CD4-positive, alpha-beta T cell treated with Interleukin-21 for 1 hour (primary cell): ENCODE results near the gene EID3.
A peak's percentile ranks its signal among the peaks of the same experiment; 100 is the strongest.
"Not testable (repeated sequence)": the region's sequence is repeated elsewhere in the genome, so short reads cannot be mapped to it uniquely, and the experiment has no call there.

ENCODE experiments used
- DNase-seq: peaks from one replicate; pipeline ENCODE4 v3.0.0-alpha.2; 2020

EID3 gene

DNA sequence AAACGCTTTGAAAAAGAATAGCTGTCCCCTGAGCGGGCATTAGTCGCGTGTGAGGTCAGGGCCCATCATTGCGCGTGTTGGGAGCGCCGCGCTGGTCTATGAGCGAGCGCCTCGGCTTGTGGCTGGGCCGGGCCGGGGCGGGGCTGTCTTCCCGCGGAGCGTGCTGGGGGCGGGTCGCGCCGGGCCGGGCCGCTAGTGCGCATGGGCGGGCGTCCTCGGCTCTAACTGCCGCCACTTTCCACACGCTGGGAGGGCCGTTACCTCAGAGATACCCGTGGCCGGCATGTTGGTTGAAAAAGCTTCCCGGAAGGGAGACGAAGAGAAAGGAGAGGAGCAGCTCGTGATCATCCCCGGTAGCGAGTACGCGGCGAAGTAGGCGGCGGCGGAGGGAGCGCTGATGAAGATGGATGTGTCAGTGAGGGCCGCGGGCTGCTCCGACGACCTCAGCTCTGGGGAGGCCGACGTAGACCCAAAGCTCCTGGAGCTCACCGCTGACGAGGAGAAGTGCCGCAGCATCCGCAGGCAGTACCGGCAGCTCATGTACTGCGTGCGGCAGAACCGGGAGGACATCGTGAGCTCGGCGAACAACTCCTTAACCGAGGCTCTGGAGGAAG is at the start of gene EID3:
EID3 (plus strand) TSS at position 202 of the 614 bp plus-strand sequence; CDS start at position 398, 196 bp downstream.
- DNase-seq, result peak; percentile 93

DNA sequence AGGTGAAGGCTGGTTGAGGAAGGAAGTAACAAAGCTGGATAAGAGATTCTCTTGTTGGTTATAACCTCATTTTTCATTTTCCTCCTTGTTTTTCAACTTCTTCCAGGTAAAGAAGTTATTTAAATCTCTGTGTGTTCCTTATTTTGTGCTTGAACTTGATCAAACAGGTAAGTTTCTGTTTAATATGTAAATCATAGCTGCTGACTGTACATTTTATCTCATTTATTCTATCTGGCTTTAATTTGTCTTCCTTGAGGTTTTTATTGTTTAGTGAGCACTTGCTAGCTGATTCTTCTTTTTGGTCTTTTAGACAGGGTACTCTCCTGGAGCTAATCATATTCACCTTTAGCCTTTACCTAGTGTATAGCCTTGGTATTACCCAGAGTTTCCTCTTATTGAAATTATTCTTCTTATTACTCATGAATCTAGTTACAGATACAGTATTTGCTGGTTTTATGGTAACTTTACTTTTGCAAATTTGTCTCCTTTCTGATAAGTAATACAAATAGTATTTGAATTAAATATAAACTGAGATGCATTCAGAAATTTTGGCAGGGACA is 45.5 kb upstream of the EID3 start:
- no peak for DNase-seq

DNA sequence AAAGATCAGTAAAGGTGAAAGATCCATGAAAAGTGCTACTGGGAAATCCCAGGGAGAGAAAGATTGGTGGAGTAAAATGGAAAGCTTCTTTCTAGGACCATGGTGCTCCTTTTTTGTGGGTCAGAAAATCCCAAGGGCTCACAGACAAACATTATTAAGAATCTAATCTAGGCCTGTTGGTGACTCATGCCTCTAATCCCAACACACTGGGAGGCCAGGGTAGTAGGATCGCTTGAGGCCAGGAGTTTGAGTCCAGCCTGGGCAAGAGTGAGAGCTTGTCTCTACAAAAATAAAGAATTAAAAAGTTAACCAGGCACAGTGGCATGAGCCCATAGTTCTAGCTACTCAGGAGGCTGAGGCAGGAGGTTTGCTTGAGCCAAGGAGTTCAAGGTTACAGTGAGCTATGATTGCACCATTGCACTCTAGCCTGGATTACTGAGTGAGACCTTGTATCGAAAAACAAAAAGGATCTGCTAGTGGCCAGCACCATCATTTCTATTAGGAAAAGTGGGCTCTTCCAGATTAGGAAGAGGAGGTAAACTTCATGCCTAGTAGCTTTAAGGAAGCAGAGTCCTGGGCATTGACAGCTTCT is 45.0 kb upstream of the EID3 start:
- no peak for DNase-seq

DNA sequence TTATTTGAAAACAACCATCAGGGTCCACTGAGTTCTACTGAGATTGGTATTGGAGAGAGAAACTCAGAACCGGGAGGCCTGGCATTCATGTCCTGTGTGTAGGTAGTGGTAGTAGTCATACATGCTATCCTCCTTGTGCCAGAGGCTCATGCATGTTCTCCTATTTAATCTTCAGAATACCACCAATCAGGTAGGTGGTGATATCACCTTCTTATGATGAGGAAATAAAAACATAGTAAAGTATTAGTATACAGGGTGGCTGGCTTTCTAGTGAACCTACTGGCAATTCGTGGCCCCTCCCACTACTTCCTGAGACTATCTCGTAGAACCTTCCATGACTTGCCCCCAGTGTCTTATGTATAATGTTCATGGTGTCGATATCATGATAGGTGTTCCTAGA is 40.5 kb upstream of the EID3 start:
- no peak for DNase-seq

DNA sequence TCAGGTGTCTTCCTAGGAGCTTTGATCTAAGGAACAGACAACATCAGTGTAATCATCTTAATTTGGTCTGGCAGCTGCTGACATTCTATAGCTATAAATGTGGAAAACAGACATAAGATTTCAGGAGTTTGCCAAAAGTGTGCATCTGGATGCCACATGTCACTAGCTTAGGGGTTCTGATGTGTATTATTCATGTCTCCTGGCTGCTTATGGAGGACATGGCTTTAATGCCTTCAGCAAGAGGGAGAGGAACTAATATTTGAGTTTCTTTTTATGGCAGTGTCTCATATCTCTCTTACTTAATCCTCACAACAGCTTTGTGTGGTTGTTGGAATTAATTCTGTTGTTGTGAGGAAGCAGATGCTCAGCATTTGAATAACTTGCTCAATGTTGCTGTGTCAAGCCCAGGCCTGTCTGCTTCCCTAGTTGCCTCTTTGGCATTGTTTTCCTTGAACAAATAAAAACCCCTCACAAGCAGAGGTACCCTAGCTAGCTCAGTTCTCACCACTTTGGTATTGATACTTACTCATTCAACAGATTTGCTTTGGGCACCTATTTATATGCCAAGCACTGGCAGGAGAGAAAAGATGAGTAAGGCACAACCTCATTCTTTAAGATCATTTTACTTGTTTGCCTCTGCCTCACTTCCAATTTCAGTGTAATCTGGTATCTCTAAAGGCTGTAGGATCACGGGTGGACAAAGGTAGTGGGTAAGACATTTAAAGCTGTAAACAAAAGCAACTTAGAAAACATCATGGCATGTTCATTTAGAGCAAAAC is 39.8 kb upstream of the EID3 start:
- no peak for DNase-seq

DNA sequence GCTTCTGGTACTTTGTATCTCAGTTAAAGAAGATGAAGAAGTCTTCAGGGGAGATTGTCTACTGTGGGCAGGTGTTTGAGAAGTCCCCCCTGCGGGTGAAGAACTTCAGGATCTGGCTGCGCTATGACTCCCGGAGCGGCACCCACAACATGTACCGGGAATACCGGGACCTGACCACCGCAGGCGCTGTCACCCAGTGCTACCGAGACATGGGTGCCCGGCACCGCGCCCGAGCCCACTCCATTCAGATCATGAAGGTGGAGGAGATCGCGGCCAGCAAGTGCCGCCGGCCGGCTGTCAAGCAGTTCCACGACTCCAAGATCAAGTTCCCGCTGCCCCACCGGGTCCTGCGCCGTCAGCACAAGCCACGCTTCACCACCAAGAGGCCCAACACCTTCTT is 38.1 kb upstream of the EID3 start:
- not testable (repeated sequence) for DNase-seq

DNA sequence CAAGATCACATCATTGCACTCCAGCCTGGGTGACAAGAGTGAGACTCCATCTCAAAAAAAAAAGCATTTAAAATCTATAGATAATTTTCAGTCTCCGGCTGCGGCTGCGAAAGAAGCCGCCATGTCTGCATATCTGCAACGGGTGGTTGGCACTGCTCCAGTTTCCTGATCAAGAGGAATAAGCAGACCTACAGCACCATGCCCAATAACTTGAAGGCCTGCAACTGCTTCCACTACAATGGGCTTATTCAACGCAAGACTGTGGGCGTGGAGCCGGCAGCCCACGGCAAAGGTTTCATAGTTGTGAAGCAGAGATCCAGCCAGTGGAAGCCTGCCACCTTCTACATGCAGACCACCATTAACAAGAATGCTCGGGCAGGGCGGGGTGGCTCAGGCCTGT is 30.6 kb upstream of the EID3 start:
- DNase-seq, result no peak

DNA sequence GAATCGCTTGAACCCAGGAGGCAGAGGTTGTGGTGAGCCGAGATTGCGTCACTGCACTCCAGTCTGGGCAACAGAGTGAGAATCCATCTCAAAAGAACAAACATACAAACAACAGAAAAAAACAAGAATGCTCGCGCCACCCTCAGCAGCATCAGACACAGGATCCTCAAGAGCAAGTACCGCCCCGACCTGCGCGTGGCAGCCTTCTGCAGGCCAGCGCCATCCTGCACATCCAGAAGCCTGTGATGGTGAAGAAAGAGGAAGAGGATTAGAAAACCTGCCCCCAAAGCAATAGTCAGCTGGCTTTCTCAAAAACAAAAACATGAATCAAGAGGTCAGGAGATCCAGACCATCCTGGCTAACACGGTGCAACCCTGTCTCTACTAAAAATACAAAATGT is 30.0 kb upstream of the EID3 start:
- no peak for DNase-seq

DNA sequence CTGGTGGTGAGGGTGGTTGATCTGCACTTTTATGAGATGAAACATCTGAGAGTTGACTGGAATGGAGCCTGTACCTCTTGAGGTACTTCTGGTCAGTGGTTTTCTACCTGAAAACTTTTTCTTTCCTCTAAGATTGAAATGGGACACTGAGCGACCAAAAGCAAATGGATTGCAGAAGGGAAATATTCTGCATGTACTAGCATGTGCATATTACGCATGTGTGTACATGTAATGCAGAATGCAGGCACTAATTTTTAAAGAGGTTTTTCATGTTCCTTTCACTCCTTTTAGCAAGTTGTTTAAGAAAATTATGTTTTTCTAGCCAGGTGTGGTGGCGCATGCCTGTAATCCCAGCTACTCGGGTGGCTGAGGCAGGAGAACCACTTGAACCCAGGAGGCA is 28.7 kb upstream of the EID3 start:
- DNase-seq, result no peak

DNA sequence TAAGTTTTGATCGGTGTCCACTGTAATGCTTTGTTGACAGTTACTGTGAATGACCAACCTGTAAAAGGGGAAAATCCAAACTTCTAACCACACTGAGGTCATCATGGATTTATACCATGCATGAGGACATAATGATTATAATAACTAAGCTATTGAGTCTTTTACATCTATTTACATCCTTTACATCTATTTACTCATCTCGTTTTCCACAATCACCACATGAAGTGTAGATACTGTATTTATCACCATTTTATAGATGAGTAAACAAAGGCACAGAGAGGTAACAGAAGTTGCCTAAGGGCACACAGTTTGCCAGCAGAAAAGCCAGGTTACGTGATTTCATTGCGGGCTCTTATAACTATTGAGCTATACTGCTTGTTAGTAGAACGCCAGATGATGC is 27.9 kb upstream of the EID3 start:
- DNase-seq, result no peak

DNA sequence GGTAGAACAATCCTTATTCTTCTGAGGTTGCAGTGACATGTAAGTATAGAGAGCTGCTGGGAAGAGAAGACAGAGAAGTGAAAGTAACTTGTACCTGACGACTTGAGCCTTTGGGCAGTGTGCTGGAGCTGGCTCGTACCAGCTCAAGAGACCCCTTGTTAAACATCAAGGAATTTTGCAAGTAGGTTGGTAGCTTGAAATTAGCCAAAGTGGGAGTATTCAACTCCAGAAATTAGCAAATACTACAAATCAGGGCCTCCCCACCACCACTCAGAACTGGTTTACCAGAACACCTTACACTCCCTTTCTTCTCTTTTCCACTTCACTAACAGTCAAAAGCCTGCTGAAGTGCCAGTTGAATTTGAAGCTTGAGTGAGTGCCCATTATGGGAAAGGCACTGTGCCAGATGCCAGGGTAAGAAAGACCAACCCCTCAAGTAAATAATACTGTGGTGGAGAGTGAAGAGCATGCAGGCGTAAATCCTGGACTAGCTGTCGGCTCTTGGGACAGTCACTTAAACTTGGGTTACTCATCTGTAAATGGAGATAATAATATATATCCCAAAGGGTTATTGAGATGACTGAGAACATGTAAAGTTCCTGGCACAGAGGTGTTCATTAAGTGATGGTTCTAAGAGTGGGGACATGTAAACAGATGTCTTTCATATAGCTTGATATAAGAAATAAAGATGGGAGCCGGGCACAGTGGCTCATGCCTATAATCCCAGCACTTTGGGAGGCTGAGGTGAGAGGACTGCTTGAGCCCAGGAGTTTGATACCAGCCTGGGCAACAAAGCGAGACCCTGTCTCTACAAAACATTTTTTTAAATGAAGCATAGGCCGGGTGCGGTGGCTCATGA is 27.0 kb upstream of the EID3 start:
- no peak for DNase-seq

DNA sequence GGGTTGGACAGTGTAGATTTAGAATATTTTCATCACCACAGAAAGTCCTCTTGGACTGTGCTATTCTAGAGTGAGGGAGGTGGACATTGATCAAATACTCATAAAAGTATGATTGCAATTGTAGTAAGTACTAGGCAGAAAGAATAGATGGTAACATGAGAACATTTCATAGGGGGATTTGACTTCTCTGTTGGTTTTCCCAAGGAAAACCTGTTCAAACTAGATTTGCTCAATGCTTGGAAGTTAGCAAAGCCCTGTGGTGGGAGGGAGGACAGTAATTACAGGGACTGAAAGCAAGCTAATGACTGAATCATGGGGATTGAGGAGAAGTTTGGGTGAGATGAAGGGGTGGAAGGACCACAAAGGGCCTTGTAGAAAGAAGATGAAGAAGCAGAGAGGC is 24.4 kb upstream of the EID3 start:
- no peak for DNase-seq

DNA sequence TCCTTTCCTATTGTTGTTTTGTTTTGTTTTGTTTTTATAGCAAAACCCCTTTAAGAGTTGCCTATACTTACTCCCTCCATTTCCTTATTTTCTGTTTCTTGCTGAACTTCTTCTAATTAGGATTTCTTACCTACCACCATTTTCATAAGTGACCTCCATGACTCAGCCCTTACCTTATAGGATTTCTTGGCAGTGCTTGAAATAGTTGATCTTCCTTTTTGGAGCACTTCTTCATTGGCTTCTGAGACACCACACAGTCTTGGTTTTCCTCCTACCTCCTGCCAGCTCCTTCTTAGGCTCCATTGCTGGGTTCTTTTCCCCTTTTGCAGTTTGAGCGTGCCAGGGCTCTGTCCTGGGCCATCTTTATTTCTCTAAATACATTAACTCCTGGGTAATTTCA is 23.4 kb upstream of the EID3 start:
- no peak for DNase-seq

DNA sequence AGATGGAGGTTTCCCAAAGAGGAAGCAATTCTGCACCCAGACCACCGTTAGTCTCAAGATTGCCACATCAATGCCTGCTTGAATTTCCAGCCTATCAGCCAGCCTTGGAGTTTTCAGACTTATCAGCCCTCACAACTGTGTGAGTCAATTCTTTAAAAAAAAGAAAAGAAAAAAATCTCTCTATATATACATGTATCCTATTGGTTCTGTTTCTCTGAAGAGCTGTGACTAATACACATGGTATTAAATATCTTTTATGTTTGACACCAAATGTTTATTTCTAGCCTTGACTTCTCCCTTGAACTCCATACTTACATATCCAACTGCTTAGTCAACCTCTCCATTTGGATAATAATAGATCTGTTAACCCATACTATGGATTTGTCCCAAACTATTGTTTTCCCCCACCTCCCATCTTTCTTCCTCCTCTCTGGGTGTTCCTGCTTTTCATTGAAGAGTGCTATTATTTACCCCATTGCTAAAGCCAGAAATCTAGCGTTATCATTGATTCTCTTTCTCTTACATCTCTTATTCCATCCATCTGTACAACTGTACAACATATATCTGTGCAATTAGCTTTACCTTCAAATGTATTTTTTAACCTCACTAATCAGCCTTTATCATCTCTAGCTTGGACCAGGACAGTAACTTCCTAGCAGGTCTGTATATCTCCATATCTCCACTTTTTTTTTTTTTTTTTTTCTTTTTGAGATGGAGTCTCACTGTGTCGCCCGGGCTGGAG is 22.7 kb upstream of the EID3 start:
- no peak for DNase-seq

DNA sequence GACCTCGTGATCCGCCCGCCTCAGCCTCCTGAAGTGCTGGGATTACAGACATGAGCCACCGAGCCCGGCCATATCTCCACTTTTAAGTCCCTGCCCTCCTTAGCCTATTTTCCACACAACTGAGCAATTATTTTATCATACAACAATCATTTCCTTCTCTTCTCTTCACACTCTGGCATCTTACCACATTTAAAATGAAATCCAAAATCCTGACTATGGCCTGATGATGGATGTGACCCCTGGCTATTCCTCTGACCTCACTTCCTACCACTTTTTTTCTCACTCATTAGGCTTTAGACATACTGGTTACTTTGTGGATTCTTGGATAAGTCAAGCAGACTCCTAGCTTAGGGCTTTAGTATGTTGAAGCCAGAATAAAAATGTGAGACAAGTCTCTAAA is 21.9 kb upstream of the EID3 start:
- no peak for DNase-seq

DNA sequence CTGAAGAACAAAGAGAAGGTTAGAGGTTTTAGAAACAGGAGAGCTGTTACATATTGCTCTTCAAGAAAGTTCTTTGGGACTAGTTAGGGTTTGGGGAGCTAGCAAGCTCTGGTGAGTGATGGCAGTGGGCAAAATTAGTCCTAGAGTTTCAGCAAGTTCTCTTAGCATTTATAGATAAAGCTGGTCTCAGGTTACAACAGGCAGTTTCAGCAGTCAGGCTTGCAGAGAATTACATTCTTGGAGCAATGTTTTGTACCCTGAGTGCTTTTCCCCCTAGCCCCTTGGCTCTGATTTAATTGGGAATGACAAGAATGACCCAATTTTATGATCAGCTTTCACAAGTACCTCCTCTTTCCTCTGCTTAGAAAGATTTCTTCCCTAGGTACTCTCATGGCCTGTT is 21.4 kb upstream of the EID3 start:
- DNase-seq, result no peak

DNA sequence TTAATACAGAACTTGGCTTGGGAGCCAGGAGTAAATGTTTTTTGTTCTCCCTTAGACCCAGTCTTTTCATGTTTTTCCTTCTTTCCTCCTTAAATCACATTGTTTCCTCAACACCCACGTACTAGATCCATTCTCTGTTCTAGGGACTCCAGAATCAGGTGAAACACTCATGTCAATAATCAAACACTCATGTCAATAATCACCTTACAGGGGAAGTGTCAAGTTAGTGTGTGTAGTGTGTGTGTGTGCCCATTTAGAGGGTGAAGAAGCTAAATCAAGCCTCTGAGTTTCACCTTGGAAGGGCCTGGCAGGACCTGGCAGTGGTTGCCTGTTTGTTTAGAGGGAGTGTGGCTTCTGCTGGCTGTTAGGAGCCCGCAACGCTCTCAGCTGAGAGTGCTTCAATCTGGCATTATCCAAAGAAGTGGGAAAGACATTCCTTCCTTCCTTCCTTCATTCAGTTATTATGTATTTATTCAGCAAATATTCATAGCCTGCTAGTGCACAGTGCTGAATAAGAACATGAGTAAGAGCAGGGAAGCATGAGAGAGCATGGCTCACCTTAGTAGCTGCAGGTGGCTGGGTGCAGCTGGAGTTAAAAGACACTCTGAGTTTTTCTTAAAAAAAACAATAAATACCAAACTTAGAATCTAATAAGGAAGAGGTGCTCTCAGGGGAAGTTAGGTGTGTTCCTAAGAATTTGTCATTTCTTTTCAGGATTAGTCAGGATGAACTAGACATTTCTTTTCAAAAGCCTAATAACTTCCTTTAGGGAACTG is 17.6 kb upstream of the EID3 start:
- DNase-seq, result no peak

DNA sequence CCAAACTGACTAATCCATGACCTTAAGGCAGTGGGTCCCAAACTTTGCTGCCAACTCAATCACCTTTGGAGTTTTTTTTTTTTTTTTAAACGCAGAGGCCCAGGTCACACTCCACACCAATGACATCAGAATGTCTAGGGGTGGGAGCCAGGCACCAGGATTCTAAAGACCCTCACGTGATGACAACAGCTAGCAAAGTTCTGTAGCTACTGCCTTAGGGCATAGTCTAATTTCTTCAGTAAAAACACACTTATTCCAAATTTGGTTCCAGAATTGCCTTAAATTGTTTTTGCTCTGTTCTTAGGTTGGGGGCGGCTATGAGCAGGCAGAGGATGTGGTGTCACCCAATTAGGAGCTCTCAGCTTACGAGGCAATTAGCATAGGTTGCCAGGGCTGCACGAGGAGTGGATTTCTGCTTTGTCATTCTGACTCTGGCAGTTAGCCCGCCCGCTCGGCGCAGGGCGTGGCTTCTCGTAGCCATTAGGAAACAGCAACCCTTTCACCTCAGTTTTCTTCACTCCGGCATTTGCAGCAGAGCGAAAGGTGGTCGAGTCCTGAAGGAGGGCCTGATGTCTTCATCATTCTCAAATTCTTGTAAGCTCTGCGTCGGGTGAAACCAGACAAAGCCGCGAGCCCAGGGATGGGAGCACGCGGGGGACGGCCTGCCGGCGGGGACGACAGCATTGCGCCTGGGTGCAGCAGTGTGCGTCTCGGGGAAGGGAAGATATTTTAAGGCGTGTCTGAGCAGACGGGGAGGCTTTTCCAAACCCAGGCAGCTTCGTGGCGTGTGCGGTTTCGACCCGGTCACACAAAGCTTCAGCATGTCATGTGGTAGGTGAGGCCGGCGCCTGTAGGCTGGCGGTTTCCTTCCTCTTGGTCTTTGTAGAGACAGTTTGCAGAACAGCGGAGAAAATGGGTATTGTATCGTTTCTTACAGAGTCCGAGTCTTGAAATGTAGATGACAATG is 16.7 kb upstream of the EID3 start:
- peak; percentile 91 for DNase-seq

DNA sequence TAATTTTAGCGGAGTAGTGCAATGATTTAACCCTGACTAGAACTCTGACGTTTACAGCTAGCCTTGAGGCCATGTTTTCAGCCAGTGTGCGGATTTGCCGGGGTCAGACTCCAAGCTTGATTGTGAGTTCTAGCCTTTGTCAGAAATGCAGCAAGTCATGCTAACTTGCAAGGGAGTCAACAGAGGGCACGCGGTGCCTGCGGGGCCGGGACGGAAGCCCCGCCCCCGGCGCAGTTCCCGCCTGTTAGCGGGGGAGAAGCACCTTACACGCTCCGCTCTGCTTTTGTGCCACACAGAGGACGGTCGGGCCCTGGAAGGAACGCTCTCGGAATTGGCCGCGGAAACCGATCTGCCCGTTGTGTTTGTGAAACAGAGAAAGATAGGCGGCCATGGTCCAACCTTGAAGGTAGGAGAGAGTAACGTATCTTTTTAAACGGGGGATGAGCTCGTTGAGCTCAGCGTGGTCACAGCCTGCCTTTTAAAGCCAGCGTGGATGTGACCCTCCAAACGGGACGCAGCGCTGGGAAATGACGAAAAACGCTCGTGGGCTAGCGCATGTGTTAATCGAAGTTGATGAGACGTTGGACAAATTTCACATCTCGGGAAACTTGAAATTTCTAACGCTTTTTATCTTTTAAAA is 14.8 kb upstream of the EID3 start:
- DNase-seq, result peak; percentile 88

DNA sequence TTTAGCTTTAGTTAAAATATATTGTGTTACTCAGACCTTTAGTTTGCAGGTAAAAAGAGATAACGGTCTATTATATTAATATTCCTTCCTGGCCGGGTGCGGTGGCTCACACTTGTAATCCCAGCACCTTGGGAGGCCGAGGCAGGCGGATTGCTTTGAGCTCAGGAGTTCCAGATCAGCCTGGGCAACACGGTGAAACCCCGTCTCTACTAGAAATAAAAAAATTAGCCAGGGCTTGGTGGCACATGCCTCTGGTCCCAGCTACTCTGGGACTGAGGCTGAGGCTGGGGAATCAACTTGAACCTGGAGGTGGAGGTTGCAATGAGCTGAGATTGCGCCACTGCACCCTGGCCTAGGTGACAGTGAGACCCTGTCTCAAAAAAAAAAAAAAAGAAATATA is 13.2 kb upstream of the EID3 start:
- no peak for DNase-seq
